Dedifferentiated amniotic fluid mesenchymal stem cell (primary cell): ENCODE data around the gene NEGR1.

ENCODE experiments used
- DNase-seq: peaks from one replicate; pipeline ENCODE4 v3.0.0-alpha.2; 2016; ENCODE audit errors: extremely low spot score

Gene NEGR1

DNA sequence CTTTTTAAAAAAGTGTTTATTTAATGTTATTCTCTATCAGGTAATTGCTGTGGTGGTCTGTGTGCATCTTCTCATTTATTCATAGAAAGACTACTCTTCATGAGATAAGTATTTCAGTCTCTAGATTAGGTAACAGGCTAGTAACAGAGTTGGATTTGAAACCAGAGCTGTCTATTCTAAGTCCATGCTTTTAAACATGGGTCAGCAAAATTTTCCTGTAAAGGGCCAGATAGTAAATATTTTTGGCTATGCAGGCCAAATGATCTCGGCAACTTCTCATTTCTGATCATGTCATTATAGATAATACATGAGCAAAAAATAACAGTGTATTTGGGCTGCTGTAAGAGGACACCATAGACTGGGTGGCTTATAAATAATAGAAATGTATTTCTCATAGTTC lies 715.9 kb downstream of the NEGR1 start:
- DNase-seq = no peak

DNA sequence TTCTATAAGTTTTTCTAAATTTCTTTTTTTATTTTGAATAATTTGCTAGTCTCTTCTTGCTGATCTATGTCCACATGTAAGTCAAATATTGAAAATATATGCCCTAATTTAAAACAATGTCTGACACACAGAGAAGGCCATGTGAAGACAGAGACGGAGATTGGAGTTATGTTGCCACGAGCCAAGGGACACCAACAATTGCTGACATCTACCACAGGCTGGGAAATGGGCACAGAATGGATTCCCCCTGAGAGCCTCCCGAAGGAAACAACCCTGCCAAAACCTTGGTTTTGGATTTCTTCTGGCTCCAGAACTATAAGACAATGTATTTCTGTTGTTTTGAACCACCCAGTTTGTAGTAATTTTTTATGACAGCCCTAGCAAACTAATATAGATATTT lies 716.5 kb downstream of the NEGR1 start:
- DNase-seq = no peak

DNA sequence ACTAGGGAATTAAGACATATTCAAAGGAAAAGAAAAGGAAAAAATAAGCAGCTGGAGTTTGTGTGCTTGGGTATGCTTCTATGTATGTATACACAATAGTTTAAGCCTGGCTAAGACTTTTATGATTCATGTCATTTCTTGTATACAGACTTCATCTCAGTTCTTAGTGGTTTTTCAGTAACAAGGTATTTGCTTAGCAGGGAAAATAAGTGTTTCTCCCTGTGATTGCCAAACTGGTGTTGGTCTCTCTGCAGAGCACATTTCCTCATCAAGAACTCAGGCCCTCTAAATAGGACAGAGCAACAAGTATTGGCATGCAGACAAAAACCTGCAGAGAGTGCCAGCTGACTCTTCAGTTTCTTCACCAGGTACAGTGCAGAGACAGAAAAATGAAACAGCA lies 717.1 kb downstream of the NEGR1 start:
- DNase-seq = peak; percentile 15

DNA sequence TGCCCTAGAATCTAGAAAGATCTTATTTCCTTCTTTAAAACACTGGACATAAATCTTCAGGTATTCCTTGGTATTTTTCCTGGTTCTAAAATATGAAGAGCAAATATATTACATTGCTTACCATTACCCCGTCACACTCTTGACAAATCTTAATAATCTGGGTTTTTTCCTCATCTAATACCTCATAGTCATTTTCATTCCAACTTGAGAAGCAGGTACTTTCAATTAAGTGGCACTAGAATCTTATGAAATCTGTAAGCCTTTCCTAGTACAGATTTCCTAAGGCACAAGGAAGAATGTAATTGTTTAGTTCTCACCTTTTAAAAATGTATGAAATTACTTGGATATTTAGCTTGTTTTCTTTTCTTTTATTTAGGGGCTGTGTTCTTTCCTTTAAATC lies 720.0 kb downstream of the NEGR1 start:
- no peak for DNase-seq

DNA sequence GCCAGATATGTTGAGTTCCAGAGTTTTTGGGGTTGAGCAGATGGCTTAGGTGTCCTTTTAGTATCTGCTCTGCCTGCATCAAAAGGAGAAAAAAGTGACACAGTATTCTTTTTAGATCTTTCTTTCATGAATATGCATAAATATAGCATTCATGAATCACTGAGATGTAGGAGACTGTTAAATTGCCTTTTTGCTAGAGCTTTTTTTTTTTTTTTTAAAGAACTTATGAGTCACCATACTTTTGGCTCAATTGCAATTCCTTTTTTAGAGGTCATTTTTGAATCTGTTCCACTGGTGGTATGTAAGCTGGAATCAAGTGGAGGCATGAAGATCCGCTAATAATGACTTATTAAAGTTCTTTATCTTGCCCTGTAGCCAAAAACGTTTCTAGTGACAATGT lies 720.6 kb downstream of the NEGR1 start:
- peak; percentile 50 for DNase-seq

DNA sequence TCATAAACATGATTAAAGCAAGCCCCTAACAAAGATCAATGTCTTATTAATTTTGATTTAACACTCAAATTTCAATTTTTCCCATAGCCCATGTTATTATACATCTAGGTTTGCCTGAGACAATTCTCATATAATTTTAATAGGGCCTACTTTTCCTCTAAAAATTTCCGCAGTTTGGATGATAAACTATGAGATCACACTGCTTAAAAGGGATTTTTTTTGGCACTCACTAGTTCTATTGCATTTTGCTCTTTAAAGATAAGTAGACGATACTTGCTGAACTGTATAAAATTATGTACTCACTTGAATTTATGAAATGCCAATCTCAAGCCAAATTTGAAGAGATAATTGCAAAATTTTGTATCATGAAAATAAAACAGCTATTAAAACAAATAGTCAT lies 721.1 kb downstream of the NEGR1 start:
- no peak for DNase-seq

DNA sequence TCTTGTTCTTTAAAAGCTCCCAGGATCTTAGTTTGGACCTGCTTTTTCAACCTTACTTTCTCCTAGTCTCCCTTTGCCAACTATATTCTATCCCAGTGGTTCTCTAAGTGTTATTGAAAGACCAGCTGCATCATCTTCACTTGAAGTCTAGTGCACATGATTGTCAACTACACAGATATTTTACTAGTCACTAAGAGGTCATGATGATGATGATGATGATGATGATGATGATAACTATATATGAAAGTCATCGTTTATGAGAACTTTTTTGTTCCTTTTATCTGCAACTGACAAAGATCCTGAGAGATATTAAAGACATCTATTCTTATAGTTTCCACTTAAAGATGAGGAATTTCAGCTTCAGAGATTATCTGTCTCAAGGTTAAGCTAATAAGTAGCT lies 722.5 kb downstream of the NEGR1 start:
- no peak for DNase-seq

DNA sequence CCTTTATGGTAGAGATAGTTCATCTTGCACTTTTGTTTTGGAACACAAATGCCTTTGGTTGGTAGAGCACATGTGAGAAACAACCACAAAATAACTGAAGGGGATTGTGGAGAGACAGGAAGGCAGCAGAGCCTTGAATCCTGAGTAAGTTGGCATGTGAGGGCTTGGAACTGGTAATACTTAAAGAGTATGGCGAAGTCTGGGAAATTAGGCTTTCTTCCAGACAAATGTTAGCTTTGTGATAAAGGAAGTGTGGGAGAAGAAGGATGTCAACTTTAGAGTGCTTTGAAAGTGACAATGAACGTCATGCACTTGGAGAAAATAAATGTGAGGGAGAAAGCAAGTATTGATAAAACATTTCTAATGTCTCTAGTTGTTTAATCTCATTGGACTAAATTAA lies 725.2 kb downstream of the NEGR1 start:
- DNase-seq = no peak

DNA sequence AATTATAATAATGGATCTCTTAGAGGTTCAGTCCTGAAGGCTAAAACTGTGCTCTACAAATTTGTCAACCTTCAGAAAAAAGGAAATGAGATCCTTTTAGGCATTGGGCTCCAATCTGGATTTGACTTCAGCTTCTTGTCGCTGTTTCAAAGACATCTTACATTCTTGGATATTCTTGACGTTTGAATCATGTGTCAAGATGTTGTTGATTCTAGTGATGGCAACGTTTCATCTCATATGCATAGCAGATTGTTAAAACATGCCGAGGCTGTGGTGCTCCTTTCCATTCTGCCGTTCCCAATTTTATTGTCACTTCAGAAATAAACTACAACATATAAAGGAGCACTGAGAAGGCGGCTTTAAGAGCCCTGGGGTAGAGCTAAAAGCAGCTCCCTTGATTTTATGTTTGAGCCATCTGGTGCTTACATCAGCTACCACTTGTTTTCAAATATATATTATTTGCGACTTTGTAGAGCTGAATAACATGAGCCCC lies 733.9 kb downstream of the NEGR1 start:
- DNase-seq = no peak

DNA sequence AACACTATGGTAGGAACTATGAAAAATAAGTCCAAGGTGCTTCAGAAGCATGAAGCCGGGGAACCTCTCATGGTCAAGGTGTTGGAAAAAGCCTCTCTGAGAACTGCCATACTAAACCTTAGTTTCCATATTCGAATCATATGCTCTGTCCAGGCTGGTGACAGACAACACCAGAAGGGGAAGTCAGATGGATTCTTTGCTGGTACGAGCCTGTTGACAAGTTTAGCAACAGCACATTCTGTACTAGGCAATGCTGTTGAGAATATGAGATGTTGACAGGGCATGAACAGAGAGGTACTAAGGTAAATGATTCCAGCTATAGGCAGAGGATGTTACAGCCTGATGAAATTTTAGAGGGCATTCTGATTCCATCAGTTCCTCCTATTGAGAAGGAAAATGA lies 740.2 kb downstream of the NEGR1 start:
- no peak for DNase-seq

DNA sequence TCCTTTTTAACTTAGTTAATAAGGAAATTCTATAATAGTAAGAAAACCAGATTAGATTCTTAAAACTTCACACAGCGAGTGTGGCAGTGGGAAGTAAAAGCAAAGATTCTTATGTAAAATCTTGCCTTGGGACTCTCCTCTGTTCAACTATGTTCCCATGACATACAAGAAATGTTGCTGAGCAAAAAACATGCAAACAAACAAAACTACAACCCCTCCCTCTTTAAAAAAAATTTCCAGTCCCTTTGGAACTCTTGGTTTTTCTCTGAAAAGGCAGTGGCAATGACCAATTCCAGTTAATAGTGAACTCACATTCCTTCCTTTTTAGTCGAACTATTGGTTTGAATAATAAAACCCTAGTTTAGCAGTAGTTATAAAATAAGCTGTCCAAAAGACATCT lies 748.4 kb downstream of the NEGR1 start:
- no peak for DNase-seq

DNA sequence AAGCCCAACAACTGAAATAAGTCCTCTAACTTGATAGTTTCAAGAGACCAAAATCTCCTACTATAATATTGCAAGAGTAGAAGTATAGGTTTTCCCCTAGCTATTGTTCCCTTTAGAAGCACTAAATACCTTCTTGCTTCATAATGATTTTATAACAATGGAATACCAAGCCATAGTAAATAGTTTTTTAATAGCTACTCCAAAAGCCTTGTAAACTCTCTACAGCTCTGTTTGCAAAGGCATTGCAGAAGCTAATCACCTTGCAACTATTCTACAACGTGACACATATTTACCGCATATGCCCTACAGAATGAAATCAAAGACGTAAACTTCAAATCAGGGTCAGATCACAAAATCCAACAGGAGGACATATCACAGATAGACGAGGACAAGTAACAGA lies 750.0 kb downstream of the NEGR1 start:
- no peak for DNase-seq

DNA sequence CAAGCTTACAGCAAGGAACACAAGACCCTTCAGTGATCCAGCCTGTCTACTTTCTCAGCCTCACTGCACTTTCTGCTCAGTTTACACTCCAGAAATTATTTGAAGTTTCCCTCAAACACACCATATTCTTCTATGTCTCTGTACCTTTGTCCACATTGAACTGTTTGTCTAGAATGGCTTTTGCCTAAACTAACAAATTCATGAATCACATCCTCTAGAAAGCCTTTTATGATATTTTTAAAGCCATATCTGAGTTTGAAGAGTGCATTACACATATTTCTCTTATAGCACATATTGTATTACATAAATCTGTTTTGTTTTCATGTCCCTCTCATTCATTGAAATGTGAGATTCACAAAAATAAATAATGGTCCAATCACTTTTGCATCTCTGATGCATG lies 755.5 kb downstream of the NEGR1 start:
- DNase-seq = no peak

DNA sequence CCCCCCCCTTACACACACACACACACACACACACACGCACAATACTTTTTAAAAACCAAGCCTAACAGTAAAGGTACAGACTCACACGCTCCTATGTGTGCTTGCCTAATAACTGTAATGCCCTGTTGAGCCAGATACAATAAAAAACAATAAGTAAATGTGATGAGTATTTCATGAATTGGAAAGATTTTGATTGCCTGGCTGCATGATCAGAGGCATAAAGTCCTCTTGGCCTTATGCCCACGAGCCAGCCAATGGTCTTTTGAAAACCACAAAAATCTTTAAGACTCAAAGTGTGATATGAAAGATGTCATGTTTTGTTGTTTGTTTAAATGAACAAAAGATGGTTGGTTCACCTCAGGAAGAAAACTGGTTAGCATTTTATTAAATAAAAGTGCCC lies 759.6 kb downstream of the NEGR1 start:
- DNase-seq = no peak

DNA sequence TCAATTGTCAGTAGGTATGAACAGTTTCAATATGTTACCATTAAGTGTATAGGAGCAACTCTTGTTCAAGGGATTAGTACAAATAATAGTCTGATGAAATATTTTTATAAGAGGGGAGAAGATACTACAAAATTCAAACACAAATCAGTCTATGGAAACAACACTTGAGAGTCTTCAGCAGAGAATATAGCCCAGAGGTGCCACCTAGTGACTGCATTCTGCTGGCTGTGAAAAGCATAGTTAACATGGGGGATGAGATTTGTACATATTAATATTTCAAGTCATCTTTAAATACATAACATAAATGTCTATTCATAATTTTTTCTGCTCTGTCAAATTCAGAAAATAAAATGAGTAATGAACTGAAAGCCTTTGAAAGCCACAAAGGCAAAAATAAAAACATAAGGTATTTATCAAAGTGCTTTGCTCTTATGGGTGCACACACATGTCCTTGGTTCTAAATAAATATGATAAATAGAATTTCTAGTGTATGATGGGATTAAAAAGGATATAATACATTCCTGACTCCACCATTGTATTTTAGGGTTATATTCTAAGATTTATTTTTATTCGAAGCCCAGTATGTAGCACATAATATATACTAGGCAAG lies 760.6 kb downstream of the NEGR1 start:
- DNase-seq = peak; percentile 61

DNA sequence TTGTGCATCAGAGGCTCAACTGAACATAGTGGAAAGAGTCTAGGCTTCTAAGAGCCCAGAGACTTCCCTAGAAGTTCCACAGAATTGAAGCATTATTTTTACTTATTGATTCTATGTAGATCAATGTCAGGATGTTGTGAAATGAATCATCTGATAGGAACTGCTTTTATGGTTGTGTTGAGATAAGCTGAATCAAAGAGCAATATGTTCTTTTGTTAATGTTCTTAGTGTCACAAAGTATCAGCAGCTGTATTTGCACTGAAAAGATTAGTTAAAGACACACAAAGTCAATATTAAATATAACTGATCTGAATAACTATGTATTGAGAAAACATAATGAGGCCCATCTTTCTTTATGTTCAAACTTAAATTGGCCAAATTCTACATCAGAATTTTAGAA lies 770.8 kb downstream of the NEGR1 start:
- DNase-seq = no peak

DNA sequence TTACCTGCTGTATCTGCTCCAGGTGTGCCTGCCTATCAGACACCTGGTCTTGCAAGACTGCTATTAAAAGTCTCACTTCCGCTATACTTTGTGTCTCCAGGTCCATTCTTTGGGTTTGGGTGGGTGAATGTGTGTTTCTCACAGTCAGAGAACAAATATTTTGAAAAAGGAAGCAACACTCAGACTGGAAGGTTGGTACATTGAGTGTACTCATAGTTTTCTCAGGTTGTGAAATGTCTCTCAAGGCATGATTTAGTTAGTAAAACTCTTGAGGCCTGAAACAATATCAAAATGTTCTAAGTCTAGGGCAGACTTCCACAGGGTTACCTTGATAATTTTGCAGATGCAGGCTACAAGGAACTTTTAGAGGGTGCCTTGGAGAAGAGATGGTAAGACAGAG lies 771.6 kb downstream of the NEGR1 start:
- DNase-seq = no peak

DNA sequence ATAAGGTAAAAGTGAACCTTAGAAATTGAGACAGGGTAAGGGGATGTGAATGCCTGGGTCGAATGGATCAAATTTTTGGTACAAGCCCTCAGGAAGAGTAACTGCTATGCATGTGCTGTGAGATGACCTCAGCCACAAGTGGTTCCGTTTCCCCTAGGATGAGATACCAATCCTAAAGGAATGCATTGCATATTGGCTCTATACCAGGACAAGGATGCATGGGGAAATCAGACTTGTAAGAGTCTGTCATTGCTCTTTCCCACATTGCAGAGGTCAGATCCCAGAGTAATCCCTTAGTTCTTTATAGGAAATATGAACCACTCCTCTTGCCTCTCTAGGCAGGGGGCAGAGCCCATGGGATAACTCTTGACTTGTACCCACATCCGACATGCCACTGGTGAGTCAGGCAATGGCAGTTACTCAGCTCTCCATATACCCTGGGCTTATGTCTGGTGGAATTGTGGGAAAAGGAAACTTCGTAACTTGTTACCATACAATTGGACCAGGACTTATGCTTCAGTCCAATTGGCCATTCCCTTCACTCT lies 773.2 kb downstream of the NEGR1 start:
- DNase-seq = no peak

DNA sequence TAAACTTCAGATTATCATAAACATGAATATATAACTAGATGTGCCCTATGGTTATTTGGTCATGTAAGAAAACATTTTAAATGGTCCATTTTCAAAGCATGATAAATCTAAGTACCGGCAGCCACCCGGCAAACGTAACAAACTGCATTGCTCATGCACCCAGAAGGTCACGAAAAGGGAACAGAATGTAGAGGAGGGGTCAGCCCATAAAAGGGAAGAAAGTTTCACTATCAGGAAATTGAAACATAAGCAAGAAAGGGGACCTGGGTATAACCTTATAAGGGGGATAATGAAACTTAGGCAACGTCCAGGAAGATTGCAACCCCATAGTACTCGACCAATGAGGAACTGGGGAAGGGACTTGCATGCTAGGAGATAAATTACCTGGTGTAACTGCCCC lies 780.3 kb downstream of the NEGR1 start:
- no peak for DNase-seq

DNA sequence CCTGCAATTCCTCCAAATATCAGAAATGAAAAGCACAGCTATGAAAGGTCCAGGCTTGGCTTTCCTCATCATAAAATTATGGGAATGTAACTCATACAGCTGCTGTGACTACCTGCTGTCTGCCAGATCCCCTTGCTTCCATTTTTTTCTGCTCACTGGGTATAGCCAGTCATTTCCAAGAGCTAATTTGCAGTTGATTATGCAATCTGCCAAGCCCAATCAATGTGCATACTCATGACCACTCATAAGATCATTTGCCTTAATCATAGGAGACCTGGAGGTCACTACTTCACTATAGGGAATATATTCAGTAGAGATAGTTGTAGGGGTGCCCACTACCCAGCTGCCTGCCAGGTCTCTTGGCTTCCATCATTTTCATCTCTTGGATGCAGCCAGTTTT lies 783.8 kb downstream of the NEGR1 start:
- DNase-seq = no peak

DNA sequence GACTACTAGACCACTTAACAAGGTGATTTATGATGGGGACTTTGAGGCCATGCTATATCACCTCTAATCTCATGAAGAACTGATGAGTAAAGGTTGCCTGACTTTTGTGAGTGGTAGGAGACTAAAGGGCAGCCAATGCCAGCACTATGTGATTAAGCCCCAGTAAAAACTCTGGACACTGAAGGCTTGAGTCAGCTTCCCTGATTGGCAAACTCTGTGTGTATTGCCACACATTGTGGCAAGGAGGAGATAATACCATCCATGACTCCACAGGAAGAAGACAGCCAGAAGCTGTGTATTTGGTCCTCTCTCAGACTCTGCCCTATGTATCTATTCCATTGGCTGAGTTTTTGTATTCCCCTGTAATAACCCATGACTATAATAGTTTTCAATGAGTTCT lies 788.2 kb downstream of the NEGR1 start:
- no peak for DNase-seq

DNA sequence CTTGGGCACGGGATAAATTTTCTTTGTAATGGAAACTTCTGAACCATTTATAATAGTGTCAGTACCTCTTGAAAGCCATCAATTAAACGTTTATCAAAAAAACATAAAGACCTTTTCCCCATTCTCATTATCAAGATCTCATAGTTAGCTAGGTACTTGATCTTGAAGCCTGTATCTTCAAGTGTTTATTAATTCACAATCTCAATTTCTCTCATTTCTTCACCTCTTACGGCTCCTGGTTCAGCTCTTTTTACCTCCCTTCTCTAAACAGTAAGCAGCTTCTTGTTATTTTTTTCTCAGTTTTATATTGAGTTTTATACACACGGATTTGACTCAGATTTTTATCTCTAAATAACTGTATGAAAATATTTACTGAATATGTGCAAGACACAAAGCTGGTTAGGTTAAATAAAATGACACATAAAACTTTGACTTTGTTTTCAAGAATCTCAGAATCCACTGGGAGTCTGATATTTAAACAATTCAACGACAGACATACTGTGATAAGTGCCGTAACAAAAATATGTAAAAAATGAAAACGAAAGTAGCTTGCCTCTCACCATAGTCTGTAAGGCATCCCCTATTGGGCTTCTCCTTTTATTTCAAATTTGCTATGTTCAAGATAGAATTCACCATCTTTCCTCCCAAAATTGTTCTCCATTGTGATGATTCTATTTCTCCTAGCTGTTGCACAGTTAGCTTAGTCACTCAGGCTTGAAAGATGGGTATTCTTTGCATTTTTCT lies 789.9 kb downstream of the NEGR1 start:
- DNase-seq = no peak

DNA sequence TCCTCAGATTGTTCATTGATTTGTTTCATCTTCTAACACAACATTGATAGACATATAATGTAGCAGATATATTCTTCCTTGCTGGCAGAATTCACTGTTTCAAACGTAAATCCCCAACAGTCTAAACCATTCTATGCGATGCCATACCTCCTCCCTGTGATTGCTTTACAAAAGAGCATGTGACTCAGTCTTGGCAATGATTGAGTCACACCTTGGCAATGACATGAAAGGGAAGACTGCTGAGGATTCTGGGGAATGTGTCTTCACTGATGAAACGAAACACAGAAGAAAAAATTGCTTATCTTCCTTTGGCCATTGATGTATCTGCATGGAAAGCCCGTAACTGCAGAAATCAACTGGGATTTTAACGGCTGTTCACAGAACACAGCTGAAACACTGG lies 791.9 kb downstream of the NEGR1 start:
- no peak for DNase-seq
